NCI-H128 (cell line): Measurements from ENCODE around the gene TRIP11.

ENCODE experiments used
- DNase-seq: peaks from one replicate; lab custom pipeline; 2025; ENCODE audit not compliant: unreplicated experiment; lab: John Stamatoyannopoulos, UW

The TRIP11 gene

DNA sequence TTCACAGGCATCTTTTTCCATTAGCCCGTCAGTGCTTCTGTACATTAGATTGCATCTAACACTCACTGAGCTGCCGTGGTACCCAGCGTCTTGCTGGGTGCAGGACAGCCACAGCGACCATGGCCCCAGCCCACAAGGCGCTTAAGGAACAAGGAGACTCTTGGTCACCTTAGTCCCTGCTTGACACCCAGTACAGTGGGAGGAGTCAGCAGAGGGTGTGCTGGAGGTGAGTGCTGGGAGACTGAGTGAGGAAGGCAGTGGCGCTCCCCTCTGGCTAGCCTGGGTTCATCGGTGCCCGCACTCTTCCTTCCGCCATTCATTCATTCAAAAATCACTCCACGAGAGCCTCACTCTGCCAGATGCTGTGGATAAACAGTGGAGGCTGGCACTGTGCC is 114.1 kb downstream of the TRIP11 start:
- no peak for DNase-seq

GRCh38 chr14:91925001-91925726 is 114.7 kb downstream of the TRIP11 start:
- DNase-seq, result no peak

DNA sequence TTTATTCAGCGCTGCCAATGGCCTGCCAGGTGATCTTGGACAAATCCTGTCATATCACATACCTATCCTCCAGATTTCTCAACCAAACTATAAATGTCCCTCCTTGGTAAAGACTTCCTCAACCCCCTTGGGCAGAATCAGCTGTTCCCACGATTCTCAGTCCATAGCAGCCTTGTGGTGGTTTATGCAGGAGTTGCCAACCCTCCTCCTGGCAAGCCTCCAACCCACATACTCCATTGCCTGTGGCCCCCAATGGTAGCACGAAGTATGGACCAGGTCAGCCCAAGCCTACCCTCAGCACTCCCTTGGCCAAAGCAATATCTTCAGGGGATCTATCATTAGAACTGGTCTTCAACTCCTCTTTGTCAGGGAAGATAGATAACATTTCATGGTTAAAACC is 119.3 kb downstream of the TRIP11 start:
- DNase-seq, result no peak

- no peak for DNase-seq
Measured at GRCh38 chr14:91919814-91920213, 120.0 kb downstream of the TRIP11 start.

DNA sequence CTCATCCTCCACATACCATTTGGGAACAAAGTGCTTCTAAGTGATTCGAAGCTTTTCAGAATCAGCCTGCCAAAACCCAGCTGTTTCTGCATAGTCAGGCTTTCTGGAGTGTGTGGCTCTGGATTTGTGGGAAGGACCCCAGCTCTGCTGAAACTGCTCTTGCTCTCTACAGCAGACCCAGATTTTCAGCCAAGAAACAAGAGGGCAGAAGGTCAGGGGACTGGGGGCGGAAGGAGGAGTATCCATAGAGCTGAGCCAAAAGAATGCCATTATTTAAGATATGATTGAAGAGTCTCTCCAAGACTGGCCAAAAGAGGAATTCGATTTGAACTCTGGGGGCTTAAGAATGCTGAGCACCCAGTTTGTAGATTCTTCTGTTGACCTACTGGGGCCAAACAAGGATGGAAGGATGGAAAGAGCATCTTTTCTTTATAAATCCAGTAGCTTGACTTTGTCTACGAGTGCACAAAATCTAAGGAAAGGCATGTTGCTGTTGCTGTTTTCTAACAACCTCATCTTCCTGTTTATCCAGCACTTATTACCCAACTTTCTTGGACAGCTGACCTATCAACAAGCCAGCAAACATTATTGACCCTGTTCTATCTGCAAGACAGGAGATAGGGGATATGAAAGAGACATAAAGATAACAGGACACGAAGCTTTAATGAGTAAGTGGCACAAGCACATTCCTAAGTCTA is 121.5 kb downstream of the TRIP11 start:
- no peak for DNase-seq
